Measurements from ENCODE around the gene CHERP. TPM values are rescaled to one million over a fixed set of nuclear protein-coding genes. Genes with fewer than 3 reads are reported as not detected.

CHERP gene
- total and polyA plus RNA-seq, 2 of the 13 experiments (the other 11 are each of a cell fraction or from before 2014, with no cell fraction given) = 4.3 to 5.4 TPM

GRCh38 chr19:16572332-16573211 is 30.3 kb upstream of the CHERP start, which contains the start of gene SLC35E1 (continued):
- TF ChIP-seq ZNF747 (CRISPR knock-in tag; IDR thresholded peaks at IDR 0.05; ENCODE audit: borderline replicate concordance) (no peak; the same call in 1 of the 2 replicates), ARHGAP35 (CRISPR knock-in tag; IDR thresholded peaks at IDR 0.05; ENCODE audit: borderline replicate concordance) (no peak), BCL6 (CRISPR knock-in tag; IDR thresholded peaks at IDR 0.05) (peak; percentile 28; the same call in 1 of the 2 replicates), SMAD9 (CRISPR knock-in tag; IDR thresholded peaks at IDR 0.05) (peak; percentile 66; the same call in 1 of the 2 replicates), TSC22D2 (CRISPR knock-in tag; IDR thresholded peaks at IDR 0.05; ENCODE audit: borderline replicate concordance) (peak; percentile 48; the same call in 1 of the 2 replicates), ZNF230 (CRISPR knock-in tag; IDR thresholded peaks at IDR 0.05) (no peak), HBP1 (CRISPR knock-in tag; IDR thresholded peaks at IDR 0.05; ENCODE audit: low read depth) (peak; percentile 11; the same call in 1 of the 2 replicates), ZNF263 (CRISPR knock-in tag; IDR thresholded peaks at IDR 0.05) (no peak), ZNF468 (CRISPR knock-in tag; IDR thresholded peaks at IDR 0.05) (no peak), SALL2 (CRISPR knock-in tag; IDR thresholded peaks at IDR 0.05) (peak; percentile 68; the same call in 1 of the 2 replicates), ZIK1 (CRISPR knock-in tag; IDR thresholded peaks at IDR 0.05; ENCODE audit: borderline replicate concordance, low read depth) (peak; percentile 20; the same call in 1 of the 2 replicates), ZNF704 (CRISPR knock-in tag; IDR thresholded peaks at IDR 0.05; ENCODE audit: borderline replicate concordance) (no peak; the same call in 1 of the 2 replicates), KDM4B (CRISPR knock-in tag; IDR thresholded peaks at IDR 0.05) (peak; percentile 75), FOSL2 (CRISPR knock-in tag; IDR thresholded peaks at IDR 0.05) (no peak), MBNL3 (CRISPR knock-in tag; conservative IDR thresholded peaks at IDR 0.05) (no peak), ZNF337 (CRISPR knock-in tag; IDR thresholded peaks at IDR 0.05; ENCODE audit: borderline replicate concordance, low read depth) (peak; percentile 82; the same call in 1 of the 2 replicates), ZNF407 (CRISPR knock-in tag; IDR thresholded peaks at IDR 0.05; ENCODE audit: not compliant biosample characterization) (no peak), KDM6A (CRISPR knock-in tag; IDR thresholded peaks at IDR 0.05; ENCODE audit: low read depth) (no peak)

Measured in HepG2 (cell line).